ENCODE data around the gene ZMYND10. TPM values are rescaled to one million over a fixed set of nuclear protein-coding genes. Genes with fewer than 3 reads are reported as not detected.

Gene ZMYND10
- total RNA-seq, 1 experiment from 2014 or later = 1.4 TPM

DNA sequence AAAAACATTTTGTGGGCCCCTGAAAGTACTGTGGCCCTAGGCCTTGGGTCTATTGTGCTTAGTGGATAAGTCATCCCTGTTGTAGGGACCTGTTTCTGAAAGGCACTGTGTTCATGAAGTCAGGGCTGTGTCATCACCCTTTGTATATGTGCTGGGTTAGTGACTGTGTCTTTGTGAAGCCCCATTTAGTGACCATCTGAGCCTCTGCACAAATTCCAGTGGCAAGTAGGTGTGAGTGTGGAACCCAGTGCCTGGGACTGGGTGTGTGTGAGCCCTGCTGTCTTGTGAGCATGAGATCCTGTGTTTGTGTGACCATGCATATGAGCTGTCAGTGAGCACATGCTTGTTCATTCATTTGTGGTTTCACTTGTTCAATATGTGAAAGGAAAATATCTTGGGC, 40.9 kb downstream of the ZMYND10 start:
- H2BK15ac ChIP-seq (ENCODE audit: low read depth, low read length) = 0 out of 2 replicates have a peak overlapping the region, but pooled peaks have one; percentile 1
- H4K20me1 ChIP-seq (ENCODE audit: control insufficient read depth, insufficient read depth, insufficient read length) = no peaks in the 10 kb centered on the region
- H3T11ph ChIP-seq (ENCODE audit: low read length) = no peak overlapping the region
- peaks cover 6% of the 10 kb centered on the region for H3K27me3 Mint-ChIP-seq (ENCODE audit: low read depth)
- DNase-seq = no peak
- no peak overlapping the region for H3K27ac Mint-ChIP-seq
- no peaks in the 10 kb centered on the region for H3K79me2 ChIP-seq (ENCODE audit: insufficient read depth, low read length)
- H3K9me3 Mint-ChIP-seq = peaks cover 30 to 36% of the 10 kb centered on the region in 2 experiments
- H3K27ac ChIP-seq (ENCODE audit: insufficient read length, low read depth, low read length) = no peak overlapping the region
- no peak overlapping the region for H2BK20ac ChIP-seq (ENCODE audit: low read depth, low read length, poor library complexity, severe bottlenecking)
- H3K4me2 ChIP-seq (ENCODE audit: insufficient read depth, insufficient read length, low read length) = no peak overlapping the region
- H3K36me3 Mint-ChIP-seq (ENCODE audit: insufficient read depth in 1 of 3, low read depth in 3 of 3) = peaks cover 2 to 9% (median 3%) of the 10 kb centered on the region in 3 experiments
- H4K5ac ChIP-seq (ENCODE audit: insufficient read length, low read depth, low read length) = no peak overlapping the region
- H3K56ac ChIP-seq (ENCODE audit: insufficient read length, low read depth, low read length) = no peak overlapping the region
- no peak overlapping the region for H3K4ac ChIP-seq (ENCODE audit: low read depth, low read length)
- peaks cover 19 to 22% of the 10 kb centered on the region in 2 experiments for H3K4me1 Mint-ChIP-seq
- no peak overlapping the region for H2AK5ac ChIP-seq (ENCODE audit: insufficient read length, low read length)
- no peak overlapping the region for H3K18ac ChIP-seq (ENCODE audit: insufficient read length, low read depth, low read length)
- no peaks in the 10 kb centered on the region for H3K79me1 ChIP-seq (ENCODE audit: insufficient read depth, low read depth, low read length, poor library complexity, severe bottlenecking)
- no peaks in the 10 kb centered on the region for H3K9me3 ChIP-seq (ENCODE audit: control insufficient read depth, low read depth, low read length)
- H3K23me2 ChIP-seq (ENCODE audit: insufficient read length, low read depth, low read length, poor library complexity, severe bottlenecking) = no peaks in the 10 kb centered on the region
- no peak overlapping the region for H2BK5ac ChIP-seq (ENCODE audit: insufficient read length, low read length)
- TF ChIP-seq, protein P1, sequence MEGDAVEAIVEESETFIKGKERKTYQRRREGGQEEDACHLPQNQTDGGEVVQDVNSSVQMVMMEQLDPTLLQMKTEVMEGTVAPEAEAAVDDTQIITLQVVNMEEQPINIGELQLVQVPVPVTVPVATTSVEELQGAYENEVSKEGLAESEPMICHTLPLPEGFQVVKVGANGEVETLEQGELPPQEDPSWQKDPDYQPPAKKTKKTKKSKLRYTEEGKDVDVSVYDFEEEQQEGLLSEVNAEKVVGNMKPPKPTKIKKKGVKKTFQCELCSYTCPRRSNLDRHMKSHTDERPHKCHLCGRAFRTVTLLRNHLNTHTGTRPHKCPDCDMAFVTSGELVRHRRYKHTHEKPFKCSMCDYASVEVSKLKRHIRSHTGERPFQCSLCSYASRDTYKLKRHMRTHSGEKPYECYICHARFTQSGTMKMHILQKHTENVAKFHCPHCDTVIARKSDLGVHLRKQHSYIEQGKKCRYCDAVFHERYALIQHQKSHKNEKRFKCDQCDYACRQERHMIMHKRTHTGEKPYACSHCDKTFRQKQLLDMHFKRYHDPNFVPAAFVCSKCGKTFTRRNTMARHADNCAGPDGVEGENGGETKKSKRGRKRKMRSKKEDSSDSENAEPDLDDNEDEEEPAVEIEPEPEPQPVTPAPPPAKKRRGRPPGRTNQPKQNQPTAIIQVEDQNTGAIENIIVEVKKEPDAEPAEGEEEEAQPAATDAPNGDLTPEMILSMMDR (conservative IDR thresholded peaks at IDR 0.05) = no peak
- no peak overlapping the region for H3K9ac ChIP-seq (ENCODE audit: extremely low read depth, insufficient read length, low read length)
- H2AFZ ChIP-seq (ENCODE audit: low read length) = no peak overlapping the region
- H4K8ac ChIP-seq (replicated peaks; ENCODE audit: insufficient read length, low read depth, low read length) = no peak overlapping the region
- no peak overlapping the region for H2BK120ac ChIP-seq (ENCODE audit: low read depth, low read length, poor library complexity, severe bottlenecking)
- H3K23ac ChIP-seq (ENCODE audit: insufficient read length, low read depth, low read length) = no peak overlapping the region
- H3K27me3 ChIP-seq (ENCODE audit: insufficient read depth, low read length) = no peaks in the 10 kb centered on the region
- no peak overlapping the region for H4K91ac ChIP-seq (ENCODE audit: insufficient read length, low read depth, low read length)
- H2BK12ac ChIP-seq (ENCODE audit: insufficient read length, low read depth, low read length) = no peak overlapping the region
- no peaks in the 10 kb centered on the region for H3K4me1 ChIP-seq (ENCODE audit: insufficient read depth, low read length)
- H3K4me3 Mint-ChIP-seq = no peak overlapping the region
- no peak overlapping the region for H3K14ac ChIP-seq (ENCODE audit: insufficient read depth, low read length)
